Measurements from ENCODE around the gene BRICD5. TPM values are rescaled to one million over a fixed set of nuclear protein-coding genes. Genes with fewer than 3 reads are reported as not detected.
A peak's percentile ranks its signal among the peaks of the same experiment; 100 is the strongest.
"Not testable (repeated sequence)": the region's sequence is repeated elsewhere in the genome, so short reads cannot be mapped to it uniquely, and the experiment has no call there.

The BRICD5 gene
- polyA plus RNA-seq, 1 donor from 2014 or later, result 0.35 TPM

GRCh38 chr16:2243031-2243528 is 32.4 kb upstream of the BRICD5 start:
- Mint-ChIP-seq H3K9me3 (no peaks in the 10 kb centered on the region), H3K27me3 (no peaks in the 10 kb centered on the region), H3K4me1 (no peaks in the 10 kb centered on the region), H3K36me3 (no peaks in the 10 kb centered on the region), H3K4me3 (no peak overlapping the region), H3K27ac (no peak overlapping the region)

- H3K27ac Mint-ChIP-seq, result peak overlapping the region in 2 of 3 donors; percentile 67 to 78
These were observed 31.9 kb upstream of the BRICD5 start for GRCh38 chr16:2242598-2242997.

GRCh38 chr16:2240331-2240730 is 29.7 kb upstream of the BRICD5 start:
- not testable (repeated sequence) for H3K4me1 Mint-ChIP-seq, H3K9me3 Mint-ChIP-seq, H3K4me3 Mint-ChIP-seq, H3K36me3 Mint-ChIP-seq, H3K27me3 Mint-ChIP-seq
- H3K27ac Mint-ChIP-seq, result peak overlapping the region in 1 of 3 donors; percentile 28

More at GRCh38 chr16:2242598-2242997, 31.9 kb upstream of the BRICD5 start:
- Mint-ChIP-seq H3K9me3 (no peaks in the 10 kb centered on the region), H3K36me3 (no peaks in the 10 kb centered on the region), H3K4me1 (no peaks in the 10 kb centered on the region), H3K27me3 (peaks cover 1% of the 10 kb centered on the region), H3K4me3 (no peak overlapping the region)

GRCh38 chr16:2238838-2239675 is 28.4 kb upstream of the BRICD5 start:
- Mint-ChIP-seq H3K27me3 (peaks cover 7% of the 10 kb centered on the region), H3K4me1 (no peaks in the 10 kb centered on the region), H3K9me3 (no peaks in the 10 kb centered on the region), H3K36me3 (peaks cover 2% of the 10 kb centered on the region), H3K4me3 (peak overlapping the region in 1 of 4 donors; percentile 52), H3K27ac (peak overlapping the region in 1 of 3 donors; percentile 28)

- H3K27ac Mint-ChIP-seq, result no peak overlapping the region
- no peaks in the 10 kb centered on the region for H3K9me3 Mint-ChIP-seq
- H3K27me3 Mint-ChIP-seq, result peaks cover 7% of the 10 kb centered on the region
- peaks cover 2% of the 10 kb centered on the region for H3K36me3 Mint-ChIP-seq
- no peak overlapping the region for H3K4me3 Mint-ChIP-seq
- H3K4me1 Mint-ChIP-seq, result no peaks in the 10 kb centered on the region
These were observed 27.6 kb upstream of the BRICD5 start for GRCh38 chr16:2238150-2238837.

GRCh38 chr16:2237493-2238149 is 27.0 kb upstream of the BRICD5 start:
- H3K4me3 Mint-ChIP-seq, result no peak overlapping the region
- no peaks in the 10 kb centered on the region for H3K9me3 Mint-ChIP-seq
- peaks cover 7% of the 10 kb centered on the region for H3K27me3 Mint-ChIP-seq
- no peaks in the 10 kb centered on the region for H3K4me1 Mint-ChIP-seq
- no peak overlapping the region for H3K27ac Mint-ChIP-seq
- peaks cover 2% of the 10 kb centered on the region for H3K36me3 Mint-ChIP-seq

- Mint-ChIP-seq H3K36me3 (peaks cover 2% of the 10 kb centered on the region), H3K9me3 (no peaks in the 10 kb centered on the region), H3K4me3 (no peak overlapping the region), H3K4me1 (no peaks in the 10 kb centered on the region), H3K27ac (no peak overlapping the region), H3K27me3 (peaks cover 7% of the 10 kb centered on the region)
These were observed 26.4 kb upstream of the BRICD5 start for GRCh38 chr16:2237102-2237482.

GRCh38 chr16:2236337-2237101 is 25.9 kb upstream of the BRICD5 start, which contains the start of gene DNASE1L2:
DNASE1L2 (plus strand) TSS chr16:2236444; CDS start chr16:2236817, 373 bp downstream.
- Mint-ChIP-seq H3K27me3 (peaks cover 7% of the 10 kb centered on the region), H3K9me3 (no peaks in the 10 kb centered on the region), H3K36me3 (peaks cover 2% of the 10 kb centered on the region), H3K27ac (peak within 1 kb of the TSS in 1 of 3 donors; percentile 22), H3K4me3 (no peak within 1 kb of the TSS), H3K4me1 (no peaks in the 10 kb centered on the region)

- Mint-ChIP-seq H3K9me3 (no peaks in the 10 kb centered on the region), H3K36me3 (peaks cover 2% of the 10 kb centered on the region), H3K27me3 (peaks cover 7% of the 10 kb centered on the region), H3K27ac (peak overlapping the region in 1 of 3 donors; percentile 22), H3K4me3 (no peak overlapping the region), H3K4me1 (no peaks in the 10 kb centered on the region)
These were observed 25.2 kb upstream of the BRICD5 start for GRCh38 chr16:2235695-2236336.

GRCh38 chr16:2235234-2235651 is 24.6 kb upstream of the BRICD5 start:
- peak overlapping the region in 1 of 3 donors; percentile 22 for H3K27ac Mint-ChIP-seq
- no peaks in the 10 kb centered on the region for H3K9me3 Mint-ChIP-seq
- H3K36me3 Mint-ChIP-seq, result peaks cover 2% of the 10 kb centered on the region
- H3K4me3 Mint-ChIP-seq, result no peak overlapping the region
- H3K27me3 Mint-ChIP-seq, result peaks cover 7% of the 10 kb centered on the region
- H3K4me1 Mint-ChIP-seq, result no peaks in the 10 kb centered on the region

- no peak overlapping the region for H3K27ac Mint-ChIP-seq
These were observed 24.1 kb upstream of the BRICD5 start for GRCh38 chr16:2234813-2235170.

GRCh38 chr16:2233872-2234812 is 23.5 kb upstream of the BRICD5 start:
- no peak overlapping the region for H3K27ac Mint-ChIP-seq
- H3K4me1 Mint-ChIP-seq, result no peaks in the 10 kb centered on the region
- peaks cover 2% of the 10 kb centered on the region for H3K36me3 Mint-ChIP-seq
- H3K27me3 Mint-ChIP-seq, result peaks cover 7% of the 10 kb centered on the region
- no peak overlapping the region for H3K4me3 Mint-ChIP-seq
- no peaks in the 10 kb centered on the region for H3K9me3 Mint-ChIP-seq

More at GRCh38 chr16:2234813-2235170, 24.1 kb upstream of the BRICD5 start:
- no peaks in the 10 kb centered on the region for H3K9me3 Mint-ChIP-seq
- no peak overlapping the region for H3K4me3 Mint-ChIP-seq
- H3K4me1 Mint-ChIP-seq, result no peaks in the 10 kb centered on the region
- H3K27me3 Mint-ChIP-seq, result peaks cover 7% of the 10 kb centered on the region
- H3K36me3 Mint-ChIP-seq, result peaks cover 2% of the 10 kb centered on the region

GRCh38 chr16:2233046-2233775 is 22.5 kb upstream of the BRICD5 start:
- peaks cover 2% of the 10 kb centered on the region for H3K36me3 Mint-ChIP-seq
- H3K27me3 Mint-ChIP-seq, result peaks cover 7% of the 10 kb centered on the region
- H3K4me3 Mint-ChIP-seq, result no peak overlapping the region
- no peak overlapping the region for H3K27ac Mint-ChIP-seq
- H3K9me3 Mint-ChIP-seq, result no peaks in the 10 kb centered on the region
- no peaks in the 10 kb centered on the region for H3K4me1 Mint-ChIP-seq

Measured in IgD-negative memory B cell (primary cell).